Activated CD4-positive, CD25-positive, alpha-beta regulatory T cell treated with anti-CD3 and anti-CD28 coated beads, Interleukin-2, amount 50 U/mL, for 72 hours (primary cell): ENCODE measurements around the gene ZNF45.
"Not testable (repeated sequence)": the region's sequence is repeated elsewhere in the genome, so short reads cannot be mapped to it uniquely, and the experiment has no call there.

Source experiments
- DNase-seq: peaks from one replicate; pipeline ENCODE4 v3.0.0; 2021

Gene ZNF45

DNA sequence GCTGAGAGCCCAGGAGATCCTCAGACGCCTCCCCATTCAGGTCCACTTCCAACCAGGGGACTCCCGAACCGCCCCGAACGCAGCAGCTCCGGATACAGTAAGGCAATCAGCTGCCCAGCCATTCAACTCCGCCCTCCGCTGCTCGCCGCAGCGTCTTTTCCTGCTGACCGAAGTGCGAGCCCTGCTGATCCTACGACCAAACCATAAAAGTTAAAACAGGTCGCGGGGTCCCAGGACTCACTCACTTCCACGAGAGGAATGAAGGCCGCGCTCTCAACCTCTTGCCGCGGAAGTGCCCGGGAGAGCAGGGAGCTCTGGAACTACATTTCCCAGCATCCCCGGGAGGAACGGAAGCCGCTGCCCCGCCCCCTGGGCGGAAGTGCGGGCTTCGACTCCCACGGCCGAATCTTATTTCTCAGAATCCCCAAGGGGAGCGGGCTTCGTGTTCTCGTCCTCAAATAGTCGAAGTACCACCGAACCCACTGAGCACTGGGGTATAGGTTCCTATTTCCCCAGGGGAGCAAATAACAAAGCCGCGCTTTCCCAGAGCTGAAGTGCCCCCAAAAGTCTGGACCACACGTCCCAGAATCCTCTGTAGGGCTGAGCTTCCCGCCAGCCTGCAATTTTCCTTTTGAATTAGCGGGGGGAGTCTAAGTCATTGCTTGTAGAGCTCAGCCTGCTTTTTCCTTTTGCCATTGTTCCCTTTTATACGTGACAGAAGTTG, at the start of gene ZNF45:
Gene ZNF45, minus strand, starts transcription at position 298 of the 724 bp plus-strand sequence. CDS start 13,097 bp downstream, outside the sequence.
- DNase-seq: peak; percentile 83

DNA sequence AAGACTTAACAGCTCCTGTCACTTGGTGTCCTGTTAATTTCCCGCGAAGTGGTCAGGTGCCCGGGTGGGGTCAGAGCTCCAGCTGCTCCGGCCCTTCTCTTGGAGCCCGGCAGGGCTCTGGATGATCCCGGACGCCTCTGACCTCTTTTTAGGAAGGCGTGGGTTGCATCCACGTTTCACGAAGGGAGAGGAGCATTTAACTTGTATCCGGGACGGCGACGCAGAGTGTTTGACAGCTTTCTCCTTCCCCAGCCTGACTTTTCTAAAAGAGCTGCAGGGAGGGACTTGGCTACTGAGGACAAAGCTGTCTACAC, 49.6 kb upstream of the ZNF45 start:
- no peak for DNase-seq

DNA sequence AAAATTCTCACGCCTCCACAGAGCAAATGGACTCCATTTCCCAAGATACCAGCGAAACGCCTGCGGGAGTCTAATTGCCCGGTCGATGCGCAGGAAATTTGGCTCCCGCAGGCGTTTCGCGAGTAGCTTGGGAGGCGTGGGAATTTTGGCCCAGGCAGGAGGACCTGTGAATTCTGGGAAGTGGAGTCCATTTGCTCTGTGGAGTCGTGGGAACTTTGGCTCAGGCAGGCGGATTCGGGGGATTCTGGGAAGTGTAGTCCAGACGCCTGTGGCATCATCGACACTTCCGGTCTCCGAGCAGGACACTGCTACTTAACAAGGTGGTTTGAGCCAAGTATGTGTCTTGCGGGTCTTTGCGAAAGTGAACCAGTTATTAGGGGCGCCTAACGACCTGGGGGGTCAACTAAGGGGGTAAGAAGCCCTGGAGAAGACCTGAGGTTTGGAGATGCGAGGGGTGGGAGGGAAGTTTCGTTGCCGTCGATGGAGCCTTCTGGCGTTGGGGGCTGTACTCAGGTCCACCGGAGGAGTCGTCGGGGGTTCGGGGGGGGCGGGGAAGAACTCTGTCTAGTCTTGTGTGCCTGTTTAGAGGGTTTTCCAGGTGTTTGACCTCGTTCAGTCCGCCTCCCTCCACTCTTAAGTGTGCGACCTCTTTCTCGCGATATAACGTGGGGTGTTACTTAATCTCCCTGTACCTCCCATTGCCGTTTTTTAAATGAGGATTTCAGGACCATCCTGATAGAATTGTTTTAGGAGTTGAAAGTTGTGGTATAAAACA, 49.0 kb upstream of the ZNF45 start, which contains the start of gene ZNF155:
Gene ZNF155, plus strand, starts transcription at position 277 of the 775 bp plus-strand sequence. CDS start 4,356 bp downstream, outside the sequence.
- DNase-seq: peak; percentile 72

DNA sequence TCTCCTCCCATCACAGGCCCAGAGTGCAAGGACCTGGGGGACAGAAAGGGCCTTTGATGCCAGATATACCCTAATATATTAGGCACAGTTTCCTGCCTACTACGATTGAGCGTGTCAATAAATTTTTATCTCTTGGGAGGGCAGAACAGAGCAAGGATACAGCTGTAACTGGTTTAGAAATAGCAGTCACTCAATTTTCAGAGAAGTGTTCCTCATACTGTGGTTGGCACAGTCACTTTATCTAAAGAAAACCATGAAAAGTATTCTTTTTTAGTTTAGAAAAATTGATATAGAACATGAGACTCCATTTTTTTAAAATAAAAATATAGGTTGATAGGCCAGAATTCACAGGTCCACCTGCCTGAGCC, 48.4 kb upstream of the ZNF45 start:
- no peak for DNase-seq

DNA sequence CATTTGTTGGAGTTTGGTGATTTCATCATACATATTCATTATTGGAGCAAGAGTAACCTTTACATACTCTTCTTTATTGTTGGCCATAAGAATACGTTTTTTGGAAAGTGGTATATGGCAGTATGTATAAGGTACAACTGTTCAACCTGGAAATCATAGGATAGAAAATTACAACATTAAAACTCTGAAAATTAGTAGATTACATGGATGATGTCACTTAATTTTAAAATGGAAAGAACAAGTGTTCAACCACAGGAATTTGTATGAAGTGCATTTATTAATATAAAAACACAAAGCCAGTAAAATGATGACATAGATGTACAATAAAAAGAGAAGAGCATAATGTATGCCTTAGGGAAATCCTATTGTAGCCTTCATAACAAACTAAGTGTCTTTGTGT, 41.6 kb upstream of the ZNF45 start:
- DNase-seq: no peak

DNA sequence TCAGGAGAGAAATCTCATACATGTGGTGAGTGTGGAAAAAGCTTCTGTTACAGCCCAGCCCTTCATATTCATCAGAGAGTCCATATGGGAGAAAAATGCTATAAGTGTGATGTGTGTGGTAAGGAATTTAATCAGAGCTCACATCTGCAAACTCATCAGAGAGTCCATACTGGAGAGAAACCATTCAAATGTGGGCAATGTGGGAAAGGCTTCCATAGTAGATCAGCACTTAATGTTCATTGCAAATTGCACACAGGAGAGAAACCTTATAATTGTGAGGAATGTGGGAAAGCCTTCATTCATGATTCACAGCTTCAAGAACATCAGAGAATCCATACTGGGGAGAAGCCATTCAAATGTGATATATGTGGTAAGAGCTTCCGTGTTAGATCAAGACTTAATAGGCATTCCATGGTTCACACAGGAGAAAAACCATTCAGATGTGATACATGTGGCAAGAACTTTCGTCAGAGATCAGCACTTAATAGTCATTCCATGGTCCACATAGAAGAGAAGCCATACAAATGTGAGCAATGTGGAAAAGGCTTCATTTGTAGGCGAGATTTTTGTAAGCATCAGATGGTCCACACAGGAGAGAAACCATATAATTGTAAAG, 31.1 kb upstream of the ZNF45 start:
- DNase-seq: no peak

DNA sequence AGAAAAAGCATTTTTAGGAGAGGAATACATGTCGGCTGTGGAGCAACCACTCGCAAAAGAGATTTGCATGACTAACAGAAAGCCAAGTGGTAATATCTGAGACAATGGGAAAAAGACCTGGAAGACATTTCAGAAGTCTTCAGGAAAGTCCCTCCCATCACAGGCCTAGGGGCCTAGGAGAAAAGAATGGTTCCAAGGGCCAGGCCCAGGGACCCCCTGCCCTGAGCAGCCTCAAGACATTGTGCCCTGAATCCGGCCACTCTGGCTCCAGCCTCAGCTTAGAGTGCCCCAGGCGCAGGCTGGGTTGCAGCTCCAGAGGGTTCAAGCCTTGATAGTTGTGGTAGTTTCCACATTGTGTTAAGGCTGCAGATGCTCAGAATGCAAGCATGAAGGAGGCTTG, 25.3 kb upstream of the ZNF45 start:
- no peak for DNase-seq

DNA sequence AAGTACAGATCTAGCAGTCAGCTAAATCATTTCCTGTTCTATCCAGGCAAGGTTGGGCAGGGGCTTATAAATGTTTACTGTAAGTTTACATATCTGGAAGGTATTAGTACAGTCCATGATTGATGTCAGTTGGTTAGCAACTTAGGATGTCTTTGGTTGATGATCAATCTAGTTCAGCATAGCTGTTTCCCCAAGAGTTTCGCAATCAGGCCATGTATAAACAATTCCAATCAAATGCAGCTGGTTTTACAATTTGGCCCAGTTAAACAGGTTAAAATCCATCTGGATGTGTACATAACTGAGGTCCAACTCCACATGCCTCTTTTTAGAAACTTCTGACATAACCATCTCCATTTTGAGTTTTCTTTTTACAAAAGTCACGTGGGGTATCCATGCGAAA, 22.8 kb upstream of the ZNF45 start:
- DNase-seq: no peak

DNA sequence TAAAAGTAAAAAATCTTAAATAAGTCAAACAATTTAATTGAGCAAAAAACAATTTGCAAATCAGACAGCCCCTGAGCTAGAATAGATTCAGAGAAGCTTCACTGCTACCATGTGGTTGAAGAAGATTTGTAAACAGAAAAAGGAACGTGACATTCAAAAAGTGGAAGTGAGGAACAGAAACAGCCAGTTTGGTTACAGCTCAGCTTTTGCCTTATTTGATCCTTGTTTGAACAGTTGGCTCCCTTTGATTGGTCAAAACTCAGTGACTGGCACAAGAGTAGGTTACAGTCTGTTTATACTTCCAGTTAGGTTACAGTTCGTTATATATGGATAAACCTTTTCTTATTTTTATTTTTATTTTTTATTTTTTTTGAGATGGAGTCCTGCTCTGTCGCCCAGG, 21.7 kb upstream of the ZNF45 start:
- no peak for DNase-seq

DNA sequence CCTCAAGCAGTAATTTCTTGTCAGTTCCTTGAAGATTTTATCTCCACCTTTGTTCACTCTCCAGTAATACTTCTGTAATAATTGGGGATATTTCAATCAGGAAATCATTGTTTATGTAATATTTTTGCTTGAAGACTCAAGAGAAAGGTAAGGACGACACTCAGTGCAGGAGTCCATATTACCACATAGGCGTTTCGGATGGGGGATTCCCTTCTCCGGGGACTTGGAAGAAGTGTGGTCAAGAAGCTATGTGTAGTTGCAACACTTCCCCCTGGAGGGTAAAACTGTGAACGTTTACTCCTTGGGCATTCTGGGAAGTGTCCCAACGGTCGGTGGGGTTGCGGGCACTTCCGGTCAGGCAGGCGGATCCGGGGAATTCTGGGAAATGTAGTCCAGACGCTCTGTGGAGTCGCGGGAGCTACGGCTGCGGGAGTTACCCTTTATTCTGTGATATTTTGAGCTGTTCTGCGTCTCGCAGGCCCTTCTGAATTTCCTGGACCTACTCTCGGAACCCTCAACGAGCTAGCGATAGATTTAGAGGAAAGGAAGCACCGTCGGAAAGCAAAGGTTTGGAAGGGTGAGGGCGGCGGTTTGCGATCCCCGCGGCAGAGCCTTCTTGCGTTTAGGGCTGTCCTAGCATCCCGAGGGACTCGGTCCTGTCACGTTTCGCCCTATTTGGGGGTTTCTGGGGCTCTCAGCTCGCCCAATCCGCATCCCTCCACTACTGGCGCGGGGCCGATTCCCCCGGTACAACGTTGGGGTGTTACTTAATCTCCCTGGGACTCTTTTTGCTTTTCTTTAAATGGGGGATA, 16.0 kb upstream of the ZNF45 start, which contains the start of gene ZNF221:
Gene ZNF221, plus strand, starts transcription at position 395 of the 812 bp plus-strand sequence. CDS start 11,499 bp downstream, outside the sequence.
- DNase-seq: peak; percentile 60

DNA sequence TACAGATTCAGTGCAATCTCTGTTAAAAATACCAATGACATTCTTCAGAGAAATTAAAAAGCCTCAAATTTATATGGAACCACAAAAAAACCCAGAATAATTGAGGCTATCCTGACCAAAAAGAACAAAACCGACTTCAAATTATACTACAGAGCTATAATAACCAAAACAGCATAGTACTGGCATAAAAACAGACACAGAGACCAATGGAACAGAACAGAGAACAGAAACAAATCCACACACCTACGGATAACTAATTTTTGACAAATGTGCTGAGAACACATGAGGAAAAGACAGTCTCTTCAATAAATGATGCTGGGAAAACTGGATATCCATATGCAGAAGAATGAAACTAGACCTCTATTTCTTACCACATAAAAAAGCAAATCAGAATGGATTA, 14.7 kb upstream of the ZNF45 start:
- DNase-seq: not testable (repeated sequence)

DNA sequence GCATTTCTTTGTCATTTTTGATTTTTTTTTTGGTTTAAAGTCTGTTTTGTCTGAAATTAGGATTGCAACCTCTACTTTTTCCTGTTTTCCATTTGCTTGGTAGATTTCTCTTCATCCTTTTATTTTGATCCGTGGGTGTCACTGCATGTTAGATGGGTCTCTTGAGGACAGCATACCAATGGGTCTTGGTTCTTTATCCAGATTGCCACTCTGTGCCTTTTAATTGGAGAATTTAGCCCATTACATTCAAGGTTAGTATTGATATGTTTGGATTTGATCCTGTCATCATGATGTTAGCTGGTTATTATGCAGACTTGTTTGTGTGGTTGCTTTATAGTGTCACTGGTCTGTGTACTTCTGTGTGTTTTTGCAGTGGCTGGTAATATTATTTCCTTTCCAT, 12.3 kb upstream of the ZNF45 start:
- not testable (repeated sequence) for DNase-seq

DNA sequence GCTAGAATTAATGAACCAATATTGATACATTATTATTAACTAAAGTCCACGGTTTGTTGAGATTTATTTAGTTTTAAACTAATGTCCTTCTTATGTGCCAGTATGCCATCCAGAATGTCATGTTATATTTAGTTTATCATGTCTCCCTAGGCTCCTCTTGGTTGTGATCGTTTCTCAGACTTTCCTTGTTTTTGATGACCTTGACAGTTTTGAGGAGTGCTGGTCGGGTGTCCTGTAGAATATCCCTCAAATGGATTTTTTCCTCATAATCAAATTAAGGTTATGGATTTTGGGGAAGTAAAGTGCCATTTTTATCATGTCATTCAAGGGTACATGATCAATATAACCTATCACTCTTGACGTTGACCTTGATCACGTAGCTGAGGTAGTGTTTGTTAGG, 6.1 kb upstream of the ZNF45 start:
- DNase-seq: no peak

DNA sequence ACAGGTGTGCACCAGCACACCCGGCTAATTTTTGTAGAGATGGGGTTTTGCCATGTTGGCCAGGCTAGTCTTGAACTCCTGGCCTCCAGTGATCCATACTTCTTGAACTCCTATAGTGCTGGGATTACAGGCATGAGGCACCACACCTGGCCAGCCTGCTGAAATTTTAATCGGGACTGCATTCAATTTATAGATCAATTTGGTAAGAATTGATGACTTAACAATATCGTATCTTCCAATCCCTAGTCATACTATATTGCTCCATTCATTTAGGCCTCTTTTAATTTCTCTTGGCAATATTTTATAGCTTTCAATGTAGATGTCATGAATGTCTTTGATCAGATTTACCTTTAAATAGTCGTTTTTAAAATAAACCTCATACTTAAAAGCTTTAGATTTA, 5.6 kb upstream of the ZNF45 start:
- DNase-seq: no peak

DNA sequence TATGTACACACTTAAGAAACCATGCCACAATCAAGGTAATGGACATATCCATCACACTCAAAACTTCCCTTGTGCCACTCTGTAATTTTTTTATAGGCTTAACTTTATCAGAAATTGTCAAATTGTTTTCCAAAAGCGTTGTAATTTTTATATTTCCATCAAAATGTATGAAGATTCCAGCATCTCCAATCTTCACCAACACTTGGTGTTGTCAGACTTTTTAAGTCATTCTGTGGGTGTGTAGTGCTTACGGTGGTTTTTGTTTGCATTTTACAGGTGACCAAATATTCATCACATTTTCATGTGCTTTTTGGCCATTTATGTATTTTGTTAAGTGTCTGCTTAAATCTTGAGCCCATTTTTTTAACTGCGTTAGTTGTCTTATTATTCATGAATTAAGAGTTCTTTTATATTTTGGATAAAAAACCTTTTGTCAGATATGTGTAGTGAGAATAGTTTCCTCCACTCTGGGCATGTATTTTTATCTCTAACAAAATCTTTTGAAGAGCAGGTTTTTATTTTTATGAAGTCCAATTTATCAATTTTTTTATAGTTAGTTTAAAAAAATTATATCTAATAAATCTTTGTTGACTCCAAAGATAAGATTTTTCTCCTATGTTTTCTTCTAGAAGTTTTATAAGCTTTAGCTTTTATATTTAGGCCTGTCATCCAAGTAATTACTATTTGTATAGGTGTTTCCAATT, 4.6 kb upstream of the ZNF45 start:
- no peak for DNase-seq

DNA sequence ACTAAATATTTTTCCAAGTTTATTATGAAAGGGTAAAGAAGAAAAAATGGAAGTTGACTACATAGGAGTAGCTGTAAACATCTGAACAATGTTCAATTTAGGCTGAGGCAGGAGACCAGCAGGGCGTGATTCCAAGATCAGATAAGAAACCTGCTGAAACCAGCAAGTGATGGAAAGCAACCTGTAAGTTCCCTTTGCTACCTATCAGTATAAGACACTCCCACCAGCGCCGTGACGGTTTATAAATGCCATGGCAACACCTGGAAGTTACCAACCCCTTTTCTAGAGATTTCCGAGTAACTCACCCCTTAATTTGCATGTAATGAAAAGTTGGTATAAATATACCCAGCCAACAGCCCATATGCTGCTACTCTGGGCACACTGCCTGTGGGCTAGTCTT, 1.1 kb upstream of the ZNF45 start:
- DNase-seq: no peak

DNA sequence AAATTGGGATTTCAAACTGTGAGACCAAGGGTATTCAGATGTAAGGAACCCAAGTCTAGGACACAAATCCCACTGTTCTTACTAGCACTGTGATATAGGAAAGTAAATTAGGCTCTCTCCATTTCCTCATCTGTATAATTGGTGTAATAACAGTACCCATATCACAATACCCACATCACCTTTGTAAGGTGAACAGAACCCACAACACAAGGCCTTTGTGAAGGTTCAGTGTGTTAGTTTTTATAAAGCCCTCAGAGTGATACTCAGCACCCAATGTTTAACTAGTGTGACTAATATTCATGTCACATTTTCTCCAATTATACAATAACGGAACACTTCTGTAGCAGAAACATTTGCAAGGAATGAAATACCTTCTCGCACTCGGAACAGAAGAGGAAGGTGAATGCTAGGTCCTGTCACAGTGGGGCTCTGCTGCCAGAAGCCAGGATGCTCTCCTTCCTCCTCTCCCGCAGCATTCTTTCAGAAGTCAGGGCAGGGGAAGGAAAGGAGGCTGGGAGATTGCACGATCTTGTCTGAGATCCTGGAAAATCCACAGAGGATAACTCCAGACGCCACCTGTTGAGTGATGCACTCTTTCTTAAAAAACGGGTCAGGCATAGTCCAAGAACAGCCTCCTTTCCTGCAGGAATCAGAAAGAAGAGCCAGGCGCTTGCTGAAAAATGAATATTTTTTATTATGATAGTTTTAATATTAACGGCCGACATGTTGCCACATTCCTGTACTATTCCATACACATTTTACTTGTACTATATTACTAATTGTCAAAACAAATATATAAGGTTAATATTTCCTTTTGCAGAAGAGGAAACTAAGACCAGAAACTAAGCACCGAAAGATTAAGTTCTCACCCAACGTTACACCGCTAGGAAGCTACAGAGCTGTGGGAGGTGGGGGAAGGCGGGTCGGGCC, 762 bp downstream of the ZNF45 start:
- no peak for DNase-seq

DNA sequence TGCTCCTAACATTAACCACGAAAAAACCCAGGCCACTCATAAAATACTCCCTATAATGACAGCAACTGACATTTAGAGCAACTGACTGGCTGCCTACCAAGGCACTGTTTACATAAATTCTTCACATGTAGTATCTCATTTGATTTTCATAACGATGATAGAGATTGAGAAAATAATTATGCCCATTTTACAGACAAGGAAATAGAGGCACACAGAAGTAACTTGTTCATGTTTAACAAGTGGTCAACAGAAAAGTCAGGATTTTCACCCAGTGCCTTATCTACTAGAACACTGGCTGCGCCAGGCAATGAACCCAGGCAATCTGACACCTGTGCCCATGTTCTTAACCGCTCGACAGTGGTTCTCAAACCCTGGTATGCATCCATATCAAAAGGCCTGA, 6.3 kb downstream of the ZNF45 start:
- DNase-seq: no peak

DNA sequence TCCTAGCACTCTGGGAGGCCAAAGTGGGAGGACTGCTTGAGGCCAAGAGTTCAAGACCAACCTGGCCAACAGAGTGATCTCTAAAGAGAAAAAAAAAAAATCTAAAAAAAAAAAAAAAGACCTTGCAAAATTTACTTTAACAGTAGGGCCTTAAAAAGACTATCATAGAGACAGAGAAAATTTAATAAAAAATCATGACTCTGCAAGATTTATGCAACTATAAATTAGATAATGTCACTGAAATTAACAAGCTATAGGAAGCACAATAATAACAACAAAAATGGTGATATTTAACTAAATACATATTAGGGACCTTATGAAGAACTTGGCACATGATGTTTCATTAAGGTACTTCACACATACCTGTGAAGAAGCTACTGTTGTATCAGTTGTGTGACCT, 11.2 kb downstream of the ZNF45 start:
- no peak for DNase-seq

DNA sequence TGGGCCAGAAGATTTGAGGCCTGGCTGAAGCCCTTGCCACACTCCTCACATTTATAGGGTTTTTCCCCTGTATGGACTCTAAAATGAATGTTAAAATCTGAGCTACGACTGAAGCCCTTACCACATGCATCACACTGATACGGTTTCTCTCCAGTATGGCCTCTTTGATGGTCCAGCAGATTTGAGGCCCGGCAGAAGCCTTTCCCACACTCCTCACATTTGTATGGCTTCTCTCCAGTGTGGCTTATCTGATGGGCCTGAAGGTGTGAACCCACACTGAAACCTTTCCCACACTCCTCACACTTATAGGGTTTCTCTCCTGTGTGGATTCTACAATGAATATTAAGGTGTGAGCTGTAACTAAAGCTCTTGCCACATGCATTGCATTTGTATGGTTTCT, 21.0 kb downstream of the ZNF45 start:
- no peak for DNase-seq

DNA sequence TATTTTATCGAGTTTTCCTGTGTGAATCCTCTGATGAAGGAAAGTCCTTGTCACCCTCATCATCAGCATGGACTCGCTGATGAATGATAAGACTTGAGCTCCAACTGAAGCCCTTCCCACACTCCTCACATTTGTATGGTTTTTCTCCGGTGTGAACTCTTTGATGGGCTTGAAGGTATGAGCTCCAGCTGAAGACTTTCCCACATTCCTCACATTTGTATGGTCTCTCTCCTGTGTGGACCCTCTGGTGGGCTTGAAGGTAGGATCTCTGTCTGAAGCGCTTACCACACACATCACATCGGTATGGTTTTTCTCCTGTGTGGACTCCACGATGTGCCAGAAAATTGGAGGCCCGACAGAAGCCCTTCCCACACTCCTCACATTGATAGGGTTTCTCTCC, 21.7 kb downstream of the ZNF45 start:
- no peak for DNase-seq
